Coronary artery (tissue), 2 donors: ENCODE results near the gene DCST2.

Experiments
- DNase-seq: peaks from one replicate; pipeline ENCODE4 v3.0.0-alpha.2; 2017; ENCODE audit warnings: low spot score
- H3K27ac ChIP-seq, 2 donors: fragments of 200-600 bp; sonication (generic); one replicate each; pipeline ENCODE4 v1.5.1; 2016 to 2019
- H3K4me3 ChIP-seq: fragments of 200-600 bp; sonication (generic); 2 replicates; pipeline ENCODE4 v1.5.1; 2016; ENCODE audit warnings: mild to moderate bottlenecking, moderate library complexity
- TF ChIP-seq, protein P1 (sequence below): fragments of 200-600 bp; sonication (generic); IDR thresholded peaks from one replicate; pipeline ENCODE4 v1.5.1; 2019; ENCODE audit warnings: antibody characterized with exemption

Gene DCST2

DNA sequence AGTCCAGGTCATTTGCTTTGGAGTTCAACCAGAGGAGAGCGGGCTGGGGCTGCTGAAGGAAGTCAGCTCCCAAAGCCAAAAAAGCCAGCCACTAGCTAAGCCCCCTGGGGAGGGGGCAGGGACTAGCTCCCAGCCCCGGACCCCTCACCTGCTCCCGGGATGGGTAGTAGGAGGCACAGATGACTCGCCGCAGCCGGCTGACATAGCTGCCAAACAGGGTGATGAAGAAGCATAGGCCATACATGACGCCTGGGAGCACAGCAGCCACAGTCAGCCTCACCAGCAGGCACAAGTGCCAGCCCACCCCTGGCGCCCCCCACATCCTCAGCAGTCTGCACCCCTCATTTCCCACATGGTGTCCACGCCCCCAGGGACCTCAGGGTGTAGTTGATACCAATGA, 7.4 kb downstream of the DCST2 start:
- no peak overlapping the region for H3K4me3 ChIP-seq
- no peak for DNase-seq
- TF ChIP-seq, protein P1, sequence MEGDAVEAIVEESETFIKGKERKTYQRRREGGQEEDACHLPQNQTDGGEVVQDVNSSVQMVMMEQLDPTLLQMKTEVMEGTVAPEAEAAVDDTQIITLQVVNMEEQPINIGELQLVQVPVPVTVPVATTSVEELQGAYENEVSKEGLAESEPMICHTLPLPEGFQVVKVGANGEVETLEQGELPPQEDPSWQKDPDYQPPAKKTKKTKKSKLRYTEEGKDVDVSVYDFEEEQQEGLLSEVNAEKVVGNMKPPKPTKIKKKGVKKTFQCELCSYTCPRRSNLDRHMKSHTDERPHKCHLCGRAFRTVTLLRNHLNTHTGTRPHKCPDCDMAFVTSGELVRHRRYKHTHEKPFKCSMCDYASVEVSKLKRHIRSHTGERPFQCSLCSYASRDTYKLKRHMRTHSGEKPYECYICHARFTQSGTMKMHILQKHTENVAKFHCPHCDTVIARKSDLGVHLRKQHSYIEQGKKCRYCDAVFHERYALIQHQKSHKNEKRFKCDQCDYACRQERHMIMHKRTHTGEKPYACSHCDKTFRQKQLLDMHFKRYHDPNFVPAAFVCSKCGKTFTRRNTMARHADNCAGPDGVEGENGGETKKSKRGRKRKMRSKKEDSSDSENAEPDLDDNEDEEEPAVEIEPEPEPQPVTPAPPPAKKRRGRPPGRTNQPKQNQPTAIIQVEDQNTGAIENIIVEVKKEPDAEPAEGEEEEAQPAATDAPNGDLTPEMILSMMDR = no peak
- no peak overlapping the region for H3K27ac ChIP-seq

DNA sequence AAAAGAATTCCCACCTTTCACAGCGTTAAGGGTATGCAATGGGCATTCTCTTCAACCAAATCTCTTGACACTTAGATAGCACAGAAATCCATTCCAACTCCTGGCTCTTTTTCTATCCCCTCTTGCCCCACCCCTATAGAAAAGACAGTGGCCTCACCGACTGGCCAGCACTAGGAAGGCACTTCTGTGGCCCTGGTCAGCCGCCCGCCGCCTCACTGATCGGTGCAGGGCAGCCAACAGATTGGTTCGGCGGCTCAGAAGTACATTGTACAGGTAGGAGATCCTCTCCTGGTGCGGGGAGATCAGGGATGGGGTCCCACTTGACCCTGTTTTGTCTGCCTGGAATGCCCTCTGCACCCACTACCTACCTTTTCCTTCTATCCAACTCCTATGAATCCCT, 9.3 kb downstream of the DCST2 start:
- Histone ChIP-seq H3K27ac (no peak overlapping the region), H3K4me3 (no peak overlapping the region)
- TF ChIP-seq, protein P1 = no peak
- no peak for DNase-seq

DNA sequence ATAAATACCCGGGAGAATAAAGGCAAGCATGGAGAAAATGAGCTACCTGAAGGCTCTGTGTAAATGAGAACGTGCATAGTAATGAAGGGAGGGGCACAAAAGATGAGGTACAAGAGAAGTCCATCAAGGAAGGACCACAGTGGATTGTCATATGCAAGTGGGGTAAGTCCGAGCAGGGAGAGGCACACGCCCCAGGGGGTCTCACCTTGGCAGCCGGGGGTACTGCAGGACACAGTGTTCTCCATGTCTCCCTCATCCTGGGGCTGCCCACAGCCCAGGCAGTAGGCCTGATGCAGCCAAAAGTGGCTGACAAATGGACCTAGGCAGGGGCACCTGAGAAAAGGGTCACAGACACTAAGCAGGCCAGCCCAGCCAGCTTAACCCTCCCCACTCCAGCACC, 10.0 kb downstream of the DCST2 start:
- TF ChIP-seq, protein P1 = no peak
- Histone ChIP-seq H3K4me3 (no peak overlapping the region), H3K27ac (no peak overlapping the region)
- DNase-seq = no peak

DNA sequence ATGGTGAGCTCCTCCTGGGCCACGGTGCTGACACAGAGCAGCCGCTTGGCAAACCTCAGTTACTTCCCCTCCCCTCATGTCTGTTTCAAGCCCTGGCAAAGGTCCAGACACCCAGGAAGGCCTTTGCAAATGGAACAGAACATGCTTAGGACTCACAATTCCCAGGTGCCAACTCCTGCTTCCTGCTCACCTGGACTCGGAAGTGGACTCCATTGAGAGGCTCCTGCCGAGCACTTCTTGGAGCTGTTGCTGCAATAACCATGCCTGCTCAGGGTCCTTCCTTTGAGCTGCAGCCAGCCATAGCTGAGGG, 10.7 kb downstream of the DCST2 start:
- TF ChIP-seq, protein P1 = no peak
- no peak for DNase-seq
- no peak overlapping the region for H3K27ac ChIP-seq
- H3K4me3 ChIP-seq = no peak overlapping the region

DNA sequence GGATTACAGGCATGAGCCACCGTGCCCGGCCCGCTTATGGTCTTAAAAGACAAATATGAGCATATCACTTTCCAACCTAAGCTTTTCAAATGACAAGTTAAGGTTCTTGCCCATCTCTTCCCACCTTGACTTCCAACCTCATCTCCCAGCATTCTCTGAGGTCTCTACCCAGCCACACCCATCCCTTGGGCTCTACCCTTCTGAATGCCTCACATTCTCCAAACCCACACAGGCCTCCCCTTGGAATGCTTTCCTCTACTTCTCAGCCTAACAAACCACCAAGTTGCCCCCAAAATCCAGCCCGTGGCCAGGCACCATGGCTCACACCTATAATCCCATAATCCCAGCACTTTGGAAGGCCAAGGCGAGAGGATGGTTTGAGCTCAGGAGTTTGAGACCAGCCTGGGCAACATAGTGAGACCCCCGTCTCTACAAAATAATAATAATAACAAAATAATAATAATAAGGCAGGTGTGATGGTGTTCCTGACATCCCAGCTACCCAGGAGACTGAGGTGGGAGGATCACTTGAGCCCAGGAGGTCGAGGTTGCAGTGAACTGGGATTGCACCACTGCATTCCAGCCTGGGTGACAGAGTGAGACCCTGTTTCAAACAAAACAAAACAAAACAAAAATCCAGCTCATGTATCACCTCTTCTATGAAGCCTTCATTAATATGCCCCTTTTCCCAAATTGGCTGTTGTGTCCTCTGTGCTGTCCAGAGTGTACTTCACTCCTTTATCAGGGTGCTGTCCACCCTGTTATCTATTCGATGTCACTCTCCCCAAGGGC, 11.2 kb downstream of the DCST2 start:
- Histone ChIP-seq H3K4me3 (no peak overlapping the region), H3K27ac (no peak overlapping the region)
- TF ChIP-seq, protein P1 = no peak
- no peak for DNase-seq

DNA sequence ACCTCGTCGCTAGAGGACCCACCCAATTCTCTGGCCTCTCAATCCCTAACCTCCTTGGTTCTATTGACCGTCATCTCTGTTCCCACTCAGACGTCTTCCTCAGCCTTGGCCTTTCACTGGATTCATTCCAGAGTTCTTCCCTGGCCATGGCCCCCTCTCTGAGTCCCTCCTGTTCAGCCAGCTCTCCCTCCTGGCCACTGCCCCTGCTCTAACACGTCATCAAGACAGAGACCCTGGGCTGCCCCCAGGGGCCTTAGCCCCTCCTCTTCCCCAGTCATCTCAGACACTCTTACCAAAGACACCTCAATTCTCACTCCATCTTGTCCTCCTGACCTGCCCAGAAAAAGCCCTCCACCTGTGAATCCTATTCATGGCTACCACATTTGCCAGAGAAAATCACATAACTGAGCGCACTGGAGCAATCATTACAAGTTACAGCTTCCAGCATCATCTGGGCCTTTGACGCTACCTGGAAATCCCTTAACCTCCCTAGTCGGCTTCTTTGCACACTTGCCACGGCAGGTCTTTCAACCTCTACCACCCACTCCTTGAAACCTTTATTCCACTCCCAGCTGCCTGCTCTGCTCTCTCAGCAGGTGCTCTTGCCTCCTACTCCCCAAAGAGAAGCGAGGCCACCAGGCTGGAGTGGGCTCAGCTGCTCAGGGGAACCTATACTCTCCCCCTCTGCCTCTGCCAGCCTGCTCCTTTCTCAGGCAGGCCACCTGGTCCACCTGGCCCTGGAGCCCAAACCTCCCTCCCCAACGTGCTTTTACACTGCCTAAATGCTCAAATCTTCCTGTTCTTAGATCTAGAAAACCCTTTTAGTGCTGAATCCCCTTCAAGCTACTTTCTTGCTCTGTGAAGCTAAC, 14.0 kb downstream of the DCST2 start:
- DNase-seq = no peak
- TF ChIP-seq, protein P1 = no peak
- Histone ChIP-seq H3K27ac (no peak overlapping the region), H3K4me3 (no peak overlapping the region)
